Measurements from ENCODE around the gene PLSCR1.

DNA sequence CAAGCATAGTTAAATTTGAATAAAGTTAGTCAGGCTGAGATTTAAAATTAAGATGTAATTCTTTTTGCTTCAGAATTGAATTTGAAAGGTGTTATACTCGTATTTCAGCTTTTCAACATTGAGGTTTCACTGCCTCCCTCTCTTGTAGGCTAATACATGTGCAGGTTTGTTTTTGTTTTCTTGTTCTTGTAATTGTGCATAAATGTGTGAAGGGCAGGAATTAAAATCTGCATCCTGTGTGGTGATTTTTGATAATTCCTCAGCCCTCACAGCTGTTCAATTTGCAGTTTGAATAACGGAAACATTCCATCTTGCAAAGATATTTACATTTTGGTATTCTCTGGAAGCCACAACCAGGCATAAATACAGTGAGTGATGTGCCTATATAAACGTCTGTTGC lies 24.9 kb upstream of the PLSCR1 start:
- TF ChIP-seq BACH2 (CRISPR knock-in tag; IDR thresholded peaks at IDR 0.05; ENCODE audit: borderline replicate concordance) (no peak), CSDC2 (CRISPR knock-in tag; IDR thresholded peaks at IDR 0.05) (no peak)
